Keratinocyte (primary cell): ENCODE measurements around the gene KLK7.

ENCODE experiments used
- EZH2 ChIP-seq: IDR thresholded peaks from one replicate; pipeline ENCODE4 v1.6.1; 2012; ENCODE audit warnings: inconsistent platforms, mild to moderate bottlenecking, low read length, moderate library complexity
- TF ChIP-seq, protein P1 (sequence below), 3 experiments: IDR thresholded peaks in 1 of 3; conservative IDR thresholded peaks in 1 of 3; optimal IDR thresholded peaks in 1 of 3; 2 replicates in 2 of 3; 3 replicates in 1 of 3; pipeline versions ENCODE3 to v1.5.1; 2011; ENCODE audit warnings: low read length in 3 of 3, mild to moderate bottlenecking in 3 of 3, moderate library complexity in 2 of 3, control low read depth in 1 of 3, inconsistent platforms in 1 of 3; ENCODE audit not compliant: insufficient read depth in 2 of 3; ENCODE audit errors: extremely low read depth in 1 of 3

GRCh38 chr19:50928831-50929230 lies 54.9 kb downstream of the KLK7 start:
- TF ChIP-seq, protein P1, sequence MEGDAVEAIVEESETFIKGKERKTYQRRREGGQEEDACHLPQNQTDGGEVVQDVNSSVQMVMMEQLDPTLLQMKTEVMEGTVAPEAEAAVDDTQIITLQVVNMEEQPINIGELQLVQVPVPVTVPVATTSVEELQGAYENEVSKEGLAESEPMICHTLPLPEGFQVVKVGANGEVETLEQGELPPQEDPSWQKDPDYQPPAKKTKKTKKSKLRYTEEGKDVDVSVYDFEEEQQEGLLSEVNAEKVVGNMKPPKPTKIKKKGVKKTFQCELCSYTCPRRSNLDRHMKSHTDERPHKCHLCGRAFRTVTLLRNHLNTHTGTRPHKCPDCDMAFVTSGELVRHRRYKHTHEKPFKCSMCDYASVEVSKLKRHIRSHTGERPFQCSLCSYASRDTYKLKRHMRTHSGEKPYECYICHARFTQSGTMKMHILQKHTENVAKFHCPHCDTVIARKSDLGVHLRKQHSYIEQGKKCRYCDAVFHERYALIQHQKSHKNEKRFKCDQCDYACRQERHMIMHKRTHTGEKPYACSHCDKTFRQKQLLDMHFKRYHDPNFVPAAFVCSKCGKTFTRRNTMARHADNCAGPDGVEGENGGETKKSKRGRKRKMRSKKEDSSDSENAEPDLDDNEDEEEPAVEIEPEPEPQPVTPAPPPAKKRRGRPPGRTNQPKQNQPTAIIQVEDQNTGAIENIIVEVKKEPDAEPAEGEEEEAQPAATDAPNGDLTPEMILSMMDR (optimal IDR thresholded peaks at IDR 0.05 in 1 of 3, IDR thresholded peaks at IDR 0.05 in 1 of 3, conservative IDR thresholded peaks at IDR 0.05 in 1 of 3; ENCODE audit: extremely low read depth in 1 of 3, insufficient read depth in 2 of 3, low read length in 3 of 3): no peak
- no peak for TF ChIP-seq EZH2
